ENCODE data around the gene DGLUCY. TPM values are rescaled to one million over a fixed set of nuclear protein-coding genes. Genes with fewer than 3 reads are reported as not detected.

Gene DGLUCY
- total and polyA plus RNA-seq, 2 donors (not counting 1 experiment from before 2014, with no cell fraction given): 91.5 to 103 TPM

- intact Hi-C loops (cut with micrococcal nuclease): no loop called here
- Histone ChIP-seq H3K9me3 (ENCODE audit: control extremely low read depth in 1 of 3, control insufficient read depth in 2 of 3, insufficient read depth in 1 of 3, low read length in 2 of 3) (no peaks in the 10 kb centered on the region), H3K27me3 (replicated peaks in 1 of 4; ENCODE audit: control extremely low read depth in 1 of 4, control insufficient read depth in 3 of 4, insufficient read depth in 4 of 4, low read length in 3 of 4) (no peaks in the 10 kb centered on the region), H3K9ac (ENCODE audit: low read length) (no peak overlapping the region), H3K4me3 (ENCODE audit: control extremely low read depth in 1 of 5, extremely low read depth in 1 of 5, insufficient read depth in 1 of 5, low read depth in 2 of 5, low read length in 4 of 5) (no peak overlapping the region), H2AFZ (ENCODE audit: insufficient read depth, low read depth, low read length, poor library complexity, severe bottlenecking) (no peak overlapping the region), H3K4me2 (replicated peaks; ENCODE audit: low read depth, low read length, poor library complexity, severe bottlenecking) (no peak overlapping the region), H3K27ac (ENCODE audit: low read length in 2 of 2) (no peak overlapping the region), H3K4me1 (ENCODE audit: control insufficient read depth in 2 of 2, insufficient read depth in 2 of 2, low read length in 2 of 2) (peaks cover 0 to 5% of the 10 kb centered on the region in 2 donors), H3K36me3 (replicated peaks in 1 of 2; ENCODE audit: control extremely low read depth in 1 of 2, control insufficient read depth in 1 of 2, extremely low read depth in 1 of 2, insufficient read depth in 2 of 2, low read length in 1 of 2) (peaks cover 12 to 81% of the 10 kb centered on the region in 2 experiments), H4K20me1 (ENCODE audit: control insufficient read depth, insufficient read depth, low read length, poor library complexity, severe bottlenecking) (no peaks in the 10 kb centered on the region), H3K79me2 (ENCODE audit: control insufficient read depth, insufficient read depth, low read length) (peaks cover 3% of the 10 kb centered on the region)
- CTCF ChIA-PET: interaction anchor here (0.6 to 13.2 kb wide), 5 partner anchors 8 to 580 kb away, joined by 3 to 347 read pairs (median 6); no protein-coding TSS in a partner anchor
- Mint-ChIP-seq H3K27me3 (no peaks in the 10 kb centered on the region), H3K9me3 (ENCODE audit: insufficient read depth) (no peaks in the 10 kb centered on the region), H3K27ac (no peak overlapping the region), H3K4me3 (no peak overlapping the region), H3K4me1 (peaks cover 3% of the 10 kb centered on the region)
- WGBS (ENCODE audit: insufficient coverage): 92% methylated on average over 8 of the region's 8 CpGs
- TF ChIP-seq EZH2 (IDR thresholded peaks at IDR 0.05; ENCODE audit: borderline replicate concordance, insufficient read depth, low read depth, low read length, poor library complexity, severe bottlenecking) (no peak), CTCF (IDR thresholded peaks at IDR 0.05) (no peak)
- POLR2A ChIA-PET: no interaction called here
- ATAC-seq (ENCODE audit: low read depth): no peak
- no peak for DNase-seq
Observed at GRCh38 chr14:91169951-91170350, 56.1 kb downstream of the DGLUCY start.

GRCh38 chr14:91170504-91171121 lies 56.7 kb downstream of the DGLUCY start:
- no peak overlapping the region for H3K27ac Mint-ChIP-seq
- intact Hi-C loops (cut with micrococcal nuclease): no loop called here
- Histone ChIP-seq H3K9me3 (ENCODE audit: control extremely low read depth in 1 of 3, control insufficient read depth in 2 of 3, insufficient read depth in 1 of 3, low read length in 2 of 3) (no peaks in the 10 kb centered on the region), H3K4me2 (replicated peaks; ENCODE audit: low read depth, low read length, poor library complexity, severe bottlenecking) (no peak overlapping the region), H3K27ac (ENCODE audit: low read length in 2 of 2) (no peak overlapping the region), H3K27me3 (replicated peaks in 1 of 4; ENCODE audit: control extremely low read depth in 1 of 4, control insufficient read depth in 3 of 4, insufficient read depth in 4 of 4, low read length in 3 of 4) (no peaks in the 10 kb centered on the region), H3K4me1 (ENCODE audit: control insufficient read depth in 2 of 2, insufficient read depth in 2 of 2, low read length in 2 of 2) (peaks cover 0 to 5% of the 10 kb centered on the region in 2 donors), H2AFZ (ENCODE audit: insufficient read depth, low read depth, low read length, poor library complexity, severe bottlenecking) (no peak overlapping the region), H4K20me1 (ENCODE audit: control insufficient read depth, insufficient read depth, low read length, poor library complexity, severe bottlenecking) (no peaks in the 10 kb centered on the region), H3K9ac (ENCODE audit: low read length) (no peak overlapping the region), H3K4me3 (ENCODE audit: control extremely low read depth in 1 of 5, extremely low read depth in 1 of 5, insufficient read depth in 1 of 5, low read depth in 2 of 5, low read length in 4 of 5) (no peak overlapping the region), H3K79me2 (ENCODE audit: control insufficient read depth, insufficient read depth, low read length) (peaks cover 3% of the 10 kb centered on the region), H3K36me3 (replicated peaks in 1 of 2; ENCODE audit: control extremely low read depth in 1 of 2, control insufficient read depth in 1 of 2, extremely low read depth in 1 of 2, insufficient read depth in 2 of 2, low read length in 1 of 2) (peaks cover 10 to 81% of the 10 kb centered on the region in 2 experiments)
- no peak for DNase-seq
- CTCF ChIA-PET: interaction anchor here (1.5 to 13.2 kb wide), 4 partner anchors 111 to 267 kb away, joined by 4 to 347 read pairs (median 100); partner anchors contain the start of gene RPS6KA5
- TF ChIP-seq EZH2 (IDR thresholded peaks at IDR 0.05; ENCODE audit: borderline replicate concordance, insufficient read depth, low read depth, low read length, poor library complexity, severe bottlenecking): no peak
- TF ChIP-seq CTCF (IDR thresholded peaks at IDR 0.05): no peak
- no peak overlapping the region for H3K4me3 Mint-ChIP-seq
- POLR2A ChIA-PET: no interaction called here
- H3K9me3 Mint-ChIP-seq (ENCODE audit: insufficient read depth): no peaks in the 10 kb centered on the region
- H3K4me1 Mint-ChIP-seq: peaks cover 3% of the 10 kb centered on the region
- no peaks in the 10 kb centered on the region for H3K27me3 Mint-ChIP-seq
- over 99% methylated on average over 7 of the region's 9 CpGs for WGBS (ENCODE audit: insufficient coverage)
- no peak for ATAC-seq (ENCODE audit: low read depth)
